GM19395 (cell line): ENCODE results near the gene CCL14.

Experiments
- ATAC-seq: cut with Tn5 transposase; IDR thresholded peaks from one replicate; pipeline ENCODE4 v1.9.1; 2021; ENCODE audit warnings: mild to moderate bottlenecking, moderate library complexity; ENCODE audit not compliant: unreplicated experiment

Gene CCL14

DNA sequence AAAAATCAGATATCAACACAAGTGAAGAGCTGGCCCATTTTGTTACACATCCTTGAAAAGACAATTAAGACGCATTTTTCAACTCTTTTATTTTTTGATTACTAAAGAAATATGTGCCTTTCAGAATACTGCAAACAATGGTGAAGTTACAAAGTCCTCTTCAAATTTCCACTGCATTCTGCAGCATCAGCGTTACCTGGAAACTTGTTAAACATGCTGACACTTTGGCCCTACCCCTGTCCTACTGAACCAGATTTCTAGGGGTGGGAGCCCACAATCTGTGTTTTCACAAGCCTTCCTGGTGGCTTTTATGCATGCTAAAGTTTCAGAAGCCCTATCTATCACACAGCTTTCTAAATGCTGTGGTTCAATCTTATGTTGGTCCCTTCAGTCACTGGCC, 4.5 kb upstream of the CCL14 start:
- ATAC-seq = no peak

DNA sequence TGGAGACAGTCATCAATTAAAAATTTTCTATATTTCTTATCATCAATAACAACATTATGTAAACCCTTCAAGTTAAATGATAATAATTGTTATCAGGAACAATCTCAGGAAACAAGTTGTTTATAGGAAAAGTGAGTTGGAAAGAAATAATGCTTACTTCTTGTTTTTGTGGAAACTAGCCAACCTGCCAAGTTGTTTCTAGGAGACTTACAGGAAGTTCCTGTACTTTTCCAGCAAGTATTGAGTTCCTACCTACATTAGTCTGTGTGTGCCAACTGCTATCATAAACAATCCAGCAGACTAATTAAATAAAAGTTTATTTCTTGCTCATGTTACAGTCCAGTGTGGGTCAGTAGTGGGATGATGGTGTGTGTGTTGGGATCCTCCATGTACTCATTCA, 1.6 kb upstream of the CCL14 start:
- ATAC-seq = no peak

DNA sequence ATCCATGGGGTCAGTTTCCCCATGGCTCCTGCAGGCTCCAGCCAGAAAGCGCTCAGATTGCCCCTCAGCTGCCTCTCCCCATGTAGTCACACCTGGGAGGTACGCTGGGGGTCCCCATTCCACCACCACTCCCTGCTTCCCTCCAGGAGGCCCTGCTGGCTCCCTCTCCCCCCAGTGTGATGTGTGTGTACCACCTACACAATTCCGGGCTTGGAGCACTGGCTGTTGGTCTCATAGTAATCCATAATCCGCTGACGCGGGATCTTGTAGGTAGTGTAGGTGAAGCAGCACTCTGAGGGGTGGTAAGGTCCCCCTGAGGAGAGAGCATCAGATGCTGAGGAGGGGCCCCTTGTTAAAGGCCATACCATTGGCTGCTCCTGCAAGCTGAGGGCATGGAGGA, 2.4 kb downstream of the CCL14 start:
- no peak for ATAC-seq

DNA sequence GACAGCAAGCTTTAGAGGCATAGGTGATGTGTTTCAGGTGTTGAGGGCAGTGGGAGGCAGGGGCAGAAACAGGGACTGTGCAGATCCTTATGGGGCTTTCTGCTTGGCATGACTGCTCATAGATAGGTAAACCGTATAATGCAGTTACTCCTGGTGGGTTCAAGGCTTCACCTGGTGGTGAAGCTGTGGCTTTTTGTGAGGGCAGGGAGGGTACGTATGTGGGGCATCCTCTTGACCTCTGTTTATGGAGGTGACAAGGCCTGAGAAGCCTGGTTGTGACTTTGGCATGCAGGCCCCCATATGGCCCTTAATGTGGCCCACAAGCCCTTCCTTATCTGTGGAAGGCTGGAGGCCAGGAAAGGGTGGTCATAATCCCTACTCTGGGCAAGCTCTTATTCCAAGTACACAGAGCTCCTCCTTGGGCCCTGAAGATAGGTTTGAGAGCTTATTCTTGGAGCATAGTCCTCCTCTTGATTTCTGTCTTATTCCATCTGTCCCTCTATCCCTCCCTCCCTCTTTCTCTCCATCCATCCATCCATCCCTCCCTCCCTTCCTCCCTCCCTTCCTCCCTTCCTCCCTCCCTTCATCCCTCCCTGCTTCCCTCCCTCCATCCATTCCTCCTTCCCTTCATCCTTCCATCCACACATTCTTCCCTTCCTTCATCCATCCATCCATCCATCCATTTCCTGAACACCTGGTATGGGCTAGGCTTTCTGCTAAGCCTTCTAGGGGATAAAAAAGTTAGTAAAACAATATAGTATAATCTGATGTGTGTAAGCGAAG, 3.9 kb downstream of the CCL14 start:
- ATAC-seq = no peak

DNA sequence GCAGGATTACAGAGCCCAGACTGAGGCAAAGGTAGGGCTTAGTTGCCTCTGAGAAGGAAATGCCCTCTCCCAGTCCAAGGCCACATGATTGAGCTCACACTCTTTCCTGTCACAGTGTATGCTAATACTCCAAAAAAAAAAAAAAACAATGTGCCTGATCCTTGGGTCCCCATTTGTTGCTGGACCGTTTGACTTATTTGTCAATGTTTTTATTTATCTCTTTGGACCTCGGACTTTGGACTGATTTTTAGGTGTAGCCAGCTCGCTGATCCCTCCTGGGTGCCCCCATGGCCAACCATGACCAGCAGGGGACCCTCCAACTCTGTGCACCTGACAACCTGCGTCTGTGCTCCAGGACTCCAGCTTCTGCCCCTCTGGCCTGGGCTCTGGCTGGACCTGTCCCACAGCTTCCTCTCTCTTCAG, 4.6 kb downstream of the CCL14 start:
- no peak for ATAC-seq

DNA sequence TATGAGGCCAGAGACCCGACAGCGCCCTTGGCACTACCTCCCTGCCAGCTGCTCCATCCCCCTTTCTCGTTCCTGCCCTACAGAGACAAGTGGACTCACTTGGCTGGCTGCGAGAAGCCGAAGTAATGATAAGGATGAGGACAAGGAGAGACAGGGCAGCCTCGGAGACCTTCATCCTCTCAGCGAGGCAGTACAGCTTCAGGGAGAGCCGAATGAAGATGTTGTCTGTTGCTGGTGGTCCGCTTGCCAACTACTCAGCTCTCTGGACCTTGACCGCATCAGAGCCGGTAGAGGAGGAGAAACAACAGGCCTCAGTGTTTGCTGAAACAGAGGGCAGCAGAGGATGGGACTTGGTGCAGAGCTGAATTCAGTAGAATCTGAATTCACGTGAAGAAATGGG, 5.3 kb downstream of the CCL14 start, which contains the start of gene CCL16:
CCL16 (minus strand) TSS at position 252 of the 400 bp plus-strand sequence; CDS start at position 175, 77 bp downstream.
- ATAC-seq = no peak

DNA sequence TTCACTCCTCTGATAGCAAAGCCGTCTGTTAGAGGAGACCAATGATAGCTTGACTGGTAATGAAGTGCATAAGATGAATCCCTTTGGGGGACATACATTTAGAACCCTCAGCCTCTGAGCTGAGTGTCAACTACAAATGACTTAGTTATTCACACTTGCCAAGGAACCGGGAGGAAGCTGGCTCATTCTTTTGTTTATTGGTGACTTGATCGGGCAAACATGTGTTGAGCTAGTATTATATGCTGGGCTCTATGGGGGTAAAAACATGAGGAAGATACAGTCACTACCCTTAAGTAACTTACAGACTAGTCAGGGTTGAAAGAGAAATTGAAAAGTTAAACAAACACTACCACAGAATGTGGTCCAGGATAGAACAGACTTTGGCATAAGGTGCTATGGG, 8.2 kb downstream of the CCL14 start:
- no peak for ATAC-seq

DNA sequence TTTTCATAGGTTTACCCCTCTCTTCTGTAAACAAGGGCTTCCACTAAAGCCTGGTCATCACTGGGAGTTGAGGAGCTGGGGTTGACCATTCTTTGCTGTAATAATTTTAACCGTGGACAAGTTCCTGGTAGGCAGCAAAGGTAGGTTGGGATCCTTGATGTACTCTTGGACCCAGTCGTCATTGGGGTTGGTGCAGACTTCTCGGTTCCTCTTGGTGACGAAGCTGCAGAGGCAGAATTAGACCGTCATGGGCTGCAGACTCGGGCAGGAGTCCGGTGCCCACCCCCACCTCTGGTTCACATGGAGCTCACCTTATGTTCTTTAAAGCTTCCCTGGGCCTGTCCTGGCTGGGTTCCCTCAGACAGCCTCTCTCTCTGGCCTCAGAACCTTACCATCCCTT, 9.0 kb downstream of the CCL14 start:
- no peak for ATAC-seq

DNA sequence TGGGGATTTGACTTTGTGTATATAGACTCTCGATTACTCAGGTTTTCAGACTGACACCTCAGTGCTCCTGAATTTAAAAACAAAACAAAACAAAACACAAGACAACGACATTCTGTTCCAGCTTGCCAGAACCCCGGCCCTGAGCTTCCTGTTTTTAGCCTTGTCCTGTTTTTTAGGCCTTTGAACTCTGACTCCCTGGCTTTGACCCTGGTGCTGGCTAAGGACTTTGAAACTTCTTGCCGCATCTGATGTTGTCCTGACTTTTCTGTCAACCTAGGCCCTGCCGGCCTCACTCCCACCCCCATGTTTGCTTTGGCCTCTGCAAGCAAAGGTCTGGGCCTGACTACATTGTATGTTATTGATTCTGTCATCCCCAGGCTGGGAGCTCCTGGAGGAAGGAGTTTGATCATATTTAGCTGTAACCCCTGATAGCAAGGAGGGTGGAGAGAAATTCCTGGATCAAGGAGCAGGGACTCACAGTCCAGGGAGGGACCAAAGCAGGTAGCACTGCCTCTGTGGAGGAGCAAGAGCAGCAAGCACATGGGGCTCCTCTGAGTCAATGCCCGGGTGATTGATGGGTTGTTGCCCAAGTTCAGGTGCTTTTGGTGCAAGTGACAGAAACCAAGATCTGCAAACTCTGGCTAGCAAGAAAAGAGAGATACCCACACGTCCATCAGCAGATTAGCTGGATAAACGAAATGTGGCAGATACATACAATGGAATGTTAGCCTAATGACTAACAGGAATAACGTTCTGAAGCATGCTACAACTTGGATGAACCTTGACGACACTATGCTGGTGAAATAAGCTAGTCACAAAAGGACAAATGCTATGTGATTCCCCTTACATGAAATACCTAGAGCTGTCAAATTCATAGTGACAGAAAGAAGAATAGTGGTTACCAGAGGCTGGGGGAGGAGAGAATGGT, 12.9 kb downstream of the CCL14 start:
- no peak for ATAC-seq

DNA sequence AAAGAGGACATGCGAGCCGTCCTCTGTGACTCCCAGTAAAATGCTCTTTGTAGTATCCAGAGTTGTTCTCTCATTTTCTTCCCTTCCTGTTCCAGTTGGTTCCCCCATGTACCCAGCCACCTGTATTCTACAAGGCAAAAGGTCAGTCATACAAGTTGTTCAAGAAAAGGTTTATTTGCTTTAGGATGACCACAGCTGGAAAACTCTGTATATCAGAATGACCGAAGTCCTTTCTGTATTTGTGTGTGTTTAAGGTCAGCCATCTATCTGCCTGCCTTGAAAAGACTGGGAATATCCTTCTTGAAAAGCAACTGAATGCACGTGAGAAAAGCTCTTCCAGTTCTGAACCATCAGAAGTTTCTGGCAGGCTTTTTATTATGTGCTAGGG, 13.6 kb downstream of the CCL14 start:
- no peak for ATAC-seq

DNA sequence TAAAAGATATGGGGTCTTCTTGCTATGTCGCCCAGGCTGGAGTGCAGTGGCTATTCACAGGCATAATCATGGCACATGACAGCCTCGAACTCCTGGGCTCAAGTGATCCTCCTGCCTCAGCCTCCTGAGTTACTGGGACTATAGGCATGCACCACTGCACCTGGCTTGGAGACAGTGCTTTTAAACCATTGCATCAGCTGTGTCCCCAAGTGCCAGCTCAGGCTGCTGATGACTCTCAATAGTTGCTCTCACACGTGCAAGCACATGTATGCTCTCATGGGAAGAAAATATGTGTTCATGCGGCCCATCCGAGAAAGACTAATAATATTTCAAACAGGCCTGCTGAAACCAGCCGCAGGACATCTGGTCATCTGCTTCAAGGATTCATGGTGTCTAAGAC, 14.0 kb downstream of the CCL14 start:
- ATAC-seq = no peak

DNA sequence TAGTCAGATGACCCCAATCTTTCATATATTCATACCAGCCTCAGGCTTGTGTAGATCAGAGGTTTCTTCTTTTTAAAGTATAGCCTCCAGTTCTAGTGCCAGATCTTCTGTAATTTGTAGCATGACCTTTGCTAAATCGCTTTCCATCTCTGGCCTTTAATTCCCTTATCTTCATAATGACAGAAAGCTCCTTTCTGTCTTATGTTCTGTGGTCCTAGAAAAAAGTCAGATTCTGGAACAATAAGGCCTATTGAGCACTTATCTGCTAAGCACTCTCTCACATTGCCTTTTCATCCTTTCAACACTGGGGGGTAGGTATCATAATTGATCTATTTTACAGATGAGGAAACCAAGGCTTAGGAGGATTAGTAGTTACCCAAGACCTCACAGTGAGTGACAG, 14.5 kb downstream of the CCL14 start:
- no peak for ATAC-seq

DNA sequence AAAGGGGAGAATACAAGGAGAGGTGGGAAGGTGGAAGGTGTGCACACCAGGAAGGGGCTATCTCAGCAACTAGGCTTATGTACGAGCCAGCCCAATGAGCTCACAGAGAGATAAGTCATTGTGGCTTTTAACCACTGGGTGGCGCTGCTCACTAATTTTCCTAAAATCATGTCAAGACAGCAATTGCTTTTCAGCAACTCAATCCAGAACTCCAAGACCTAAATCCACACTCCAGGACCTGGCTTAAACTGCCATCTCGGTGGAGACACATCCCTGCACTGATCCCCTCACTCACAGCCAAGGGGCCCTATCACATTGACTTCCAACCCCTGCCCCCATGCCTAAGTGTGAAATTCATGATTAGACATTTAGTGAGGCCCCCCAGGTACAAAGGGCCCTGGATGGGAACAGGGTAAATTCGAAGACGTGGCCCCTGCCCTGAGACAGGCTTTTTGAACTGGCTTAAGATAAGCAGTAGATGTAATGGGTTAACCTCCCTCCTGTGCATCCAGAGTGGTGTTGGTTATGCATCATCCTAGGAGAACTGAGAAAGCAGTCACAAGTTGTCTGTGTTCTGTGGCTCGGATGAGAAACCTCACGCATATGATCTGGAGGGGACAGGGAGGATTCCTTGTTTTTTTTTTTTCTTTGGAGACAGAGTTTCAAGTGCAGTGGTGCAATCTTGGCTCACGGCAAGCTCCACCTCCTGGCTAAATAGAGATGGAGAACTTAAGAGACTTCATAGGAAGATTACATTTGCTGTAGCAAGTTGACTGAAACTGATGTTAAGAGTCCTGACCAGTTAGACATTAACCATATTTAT, 16.8 kb downstream of the CCL14 start:
- no peak for ATAC-seq

DNA sequence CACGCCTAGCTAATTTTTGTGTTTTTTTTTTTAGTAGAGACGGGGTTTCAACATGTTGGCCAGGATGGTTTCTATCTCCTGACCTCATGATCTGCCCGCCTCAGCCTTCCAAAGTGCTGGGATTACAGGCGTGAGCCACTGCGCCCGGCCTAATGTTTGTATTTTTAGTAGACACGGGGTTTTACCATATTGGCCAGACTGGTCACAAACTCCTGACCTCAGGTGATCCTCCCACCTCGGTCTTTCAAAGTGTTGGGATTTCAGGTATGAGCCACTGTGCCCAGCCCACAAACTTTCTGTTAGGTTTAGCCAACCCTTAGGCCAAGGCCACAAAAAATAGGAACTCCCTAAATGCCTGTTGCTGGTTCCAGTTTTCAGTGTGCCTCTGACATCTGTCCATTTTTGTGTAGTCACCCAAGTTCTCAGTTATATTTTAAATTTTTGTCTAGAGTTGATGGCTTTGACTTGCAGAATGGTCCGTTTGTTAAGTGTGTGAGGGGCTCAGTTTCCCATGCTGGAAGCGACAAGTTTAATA, 17.9 kb downstream of the CCL14 start:
- ATAC-seq = no peak

DNA sequence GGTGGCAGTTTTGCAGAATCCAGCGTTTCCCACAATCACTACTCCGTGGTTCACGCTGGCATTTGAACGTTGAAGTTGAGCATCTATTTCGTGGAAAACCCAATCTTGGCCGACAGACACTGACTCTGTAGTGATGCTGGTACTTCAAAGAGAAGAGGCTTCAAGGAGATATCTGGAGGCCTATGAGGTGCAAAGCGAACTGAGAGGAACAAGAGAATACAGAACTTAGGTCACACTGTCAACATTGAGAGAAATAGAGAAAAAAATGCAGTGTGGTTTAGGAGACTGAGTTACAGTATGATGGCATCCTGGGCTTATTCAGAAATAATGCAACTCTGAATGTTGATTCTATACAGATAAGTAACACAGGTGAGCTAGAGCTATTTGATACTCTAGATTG, 21.3 kb downstream of the CCL14 start:
- ATAC-seq = no peak

DNA sequence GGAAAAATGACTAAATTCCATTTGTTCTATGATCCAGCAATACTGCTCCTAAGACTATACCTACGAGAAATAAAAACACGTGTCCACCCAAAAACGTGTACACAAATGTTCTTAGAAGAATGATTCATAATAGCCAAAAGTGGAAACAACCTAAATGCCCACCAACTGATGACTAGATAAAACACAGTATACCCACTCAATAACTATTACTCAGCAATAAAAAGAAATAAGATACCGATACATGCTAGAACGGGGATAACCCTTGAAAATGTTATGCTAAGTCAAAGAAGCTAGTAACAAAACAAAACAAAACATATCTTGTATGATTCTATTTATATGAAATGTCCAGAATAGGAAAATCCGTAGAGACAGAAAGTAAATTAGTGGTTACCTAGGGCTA, 22.9 kb downstream of the CCL14 start:
- ATAC-seq = no peak

DNA sequence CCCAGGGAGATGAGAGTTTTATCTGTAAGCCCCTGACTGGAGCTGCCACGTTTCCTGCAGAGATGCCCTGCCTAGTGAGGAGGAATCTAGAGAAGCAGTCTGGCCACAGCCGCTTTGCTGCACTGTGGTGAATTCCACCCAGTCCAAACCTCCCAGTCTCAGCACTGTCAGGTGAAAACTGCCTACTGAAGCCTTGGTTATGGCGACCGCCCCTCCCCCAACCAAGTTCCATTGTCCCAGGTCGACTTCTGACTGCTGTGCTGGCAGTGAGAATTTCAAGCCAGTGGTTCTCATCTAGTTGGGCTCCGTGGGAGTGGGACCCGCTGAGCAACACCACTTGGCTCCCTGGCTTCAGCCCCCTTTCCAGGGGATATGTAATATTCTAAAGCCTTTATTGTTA, 32.8 kb downstream of the CCL14 start:
- ATAC-seq = no peak

DNA sequence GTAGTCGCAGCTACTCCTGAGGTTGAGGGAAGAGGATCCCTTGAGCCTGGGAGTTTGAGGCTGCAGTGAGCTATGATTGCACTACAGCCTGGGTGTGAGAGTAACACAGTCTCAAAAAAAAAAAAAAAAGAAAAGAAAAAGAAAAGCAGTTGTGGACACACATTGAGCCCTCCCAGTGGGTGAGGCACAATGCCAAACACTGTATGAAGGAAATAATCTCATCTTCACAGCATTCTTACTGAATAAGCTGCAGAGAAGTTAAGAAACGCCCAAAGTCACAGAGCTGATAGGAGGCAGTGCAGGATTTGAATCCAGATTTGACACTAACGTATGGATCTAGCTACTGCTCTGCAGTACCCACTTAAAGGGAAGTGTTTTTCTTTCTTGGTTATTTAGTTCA, 37.1 kb downstream of the CCL14 start:
- ATAC-seq = no peak

DNA sequence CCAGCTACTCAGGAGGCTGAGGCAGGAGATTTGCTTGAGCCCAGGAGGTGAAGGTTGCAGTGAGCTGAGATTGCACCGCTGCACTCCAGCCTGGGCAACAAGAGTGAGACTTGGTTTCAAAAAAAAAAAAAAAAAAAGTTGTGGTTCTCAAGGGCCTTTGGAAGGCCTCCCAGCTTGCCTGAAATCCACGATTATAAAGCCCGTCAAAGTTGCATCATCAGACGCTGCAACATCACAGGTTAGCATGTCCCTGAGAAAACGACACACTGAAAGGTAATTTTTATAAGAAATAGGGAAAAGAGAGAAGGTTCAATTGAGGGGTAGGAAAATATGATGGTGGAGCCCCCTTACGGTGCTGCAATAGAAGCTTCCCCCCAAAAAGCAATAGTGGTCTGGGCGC, 38.4 kb downstream of the CCL14 start:
- ATAC-seq = no peak

DNA sequence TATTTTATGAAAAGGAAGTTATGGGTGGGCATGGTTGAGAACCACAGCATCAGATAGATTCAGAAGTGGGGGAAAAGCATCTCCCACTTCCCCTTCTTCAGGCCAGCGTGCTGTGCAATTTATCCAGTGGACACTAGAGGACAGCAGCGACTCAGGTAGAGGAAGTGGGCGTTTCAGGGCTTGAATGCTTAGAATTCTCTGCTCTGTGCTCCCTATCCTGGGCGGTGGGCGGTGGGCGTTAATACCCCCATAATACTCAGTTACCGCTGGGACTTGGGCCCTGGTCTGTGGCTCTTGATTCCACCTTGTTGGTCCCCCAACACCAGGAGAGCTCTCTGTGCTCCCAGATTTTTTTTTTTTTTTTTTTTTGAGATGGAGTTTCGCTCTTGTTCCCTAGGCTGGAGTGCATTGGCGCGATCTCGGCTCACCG, 39.4 kb downstream of the CCL14 start:
- ATAC-seq = no peak

DNA sequence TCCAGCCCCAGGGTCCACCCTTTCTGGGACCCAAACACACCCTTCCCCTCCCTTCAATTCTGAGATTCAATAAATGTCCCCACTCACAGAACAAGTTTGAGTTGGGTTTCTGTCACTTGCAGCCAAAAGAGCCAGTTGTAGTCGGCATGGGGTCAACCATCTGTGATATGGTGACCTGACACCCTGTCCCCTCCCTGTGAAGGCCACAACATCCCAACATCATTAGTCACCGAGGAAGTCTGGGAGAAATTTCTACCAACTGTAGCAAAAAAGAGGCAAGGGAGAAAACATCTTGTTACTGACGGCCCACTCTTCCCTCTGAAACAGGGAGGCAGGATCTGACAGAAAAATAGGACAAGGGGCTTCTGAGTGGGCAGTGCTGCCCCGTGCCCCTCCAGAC, 42.4 kb downstream of the CCL14 start:
- ATAC-seq = no peak
